Omental fat pad (tissue), 4 donors: Measurements from ENCODE around the gene VAC14. TPM values are rescaled to one million over a fixed set of nuclear protein-coding genes. Genes with fewer than 3 reads are reported as not detected.

Experiments used
- ATAC-seq: fragments of 150-250 bp; one replicate; pipeline ENCODE4 v1.9.1; 2016; ENCODE audit warnings: mild to moderate bottlenecking, moderate library complexity; ENCODE audit not compliant: low FRiP score
- DNase-seq: peaks from one replicate; pipeline ENCODE4 v3.0.0-alpha.2; 2019; ENCODE audit warnings: low spot score
- CTCF ChIP-seq, 3 donors: fragments of 450-650 bp; IDR thresholded peaks; one replicate each; pipeline ENCODE4 v1.5.1; 2016 to 2017; ENCODE audit warnings: antibody characterized with exemption in 3 of 3, mild to moderate bottlenecking in 3 of 3, moderate library complexity in 2 of 3
- total RNA-seq, 4 donors: library from RNA; depleted of rRNA; stranded (reverse); fragments of >200 nt; gene quantifications; one replicate each; pipeline ENCODE4 v1.1.0, GENCODE V29; 2016

VAC14 gene
- total RNA-seq, 4 donors from 2014 or later = 24.0 to 44.1 (median 35.0) TPM

GRCh38 chr16:70661918-70662641 lies 138.9 kb downstream of the VAC14 start:
- DNase-seq = no peak
- no peak for ATAC-seq
- no peak for TF ChIP-seq CTCF (IDR thresholded peaks at IDR 0.05)

GRCh38 chr16:70661534-70661917 lies 139.4 kb downstream of the VAC14 start:
- ATAC-seq = no peak
- no peak for DNase-seq
- TF ChIP-seq CTCF (IDR thresholded peaks at IDR 0.05) = no peak

GRCh38 chr16:70660672-70661350 lies 140.1 kb downstream of the VAC14 start:
- DNase-seq (no peak), ATAC-seq (no peak)
- TF ChIP-seq CTCF (IDR thresholded peaks at IDR 0.05) = no peak

- TF ChIP-seq CTCF (IDR thresholded peaks at IDR 0.05) = no peak
- no peak for DNase-seq
- no peak for ATAC-seq
These were observed 140.8 kb downstream of the VAC14 start for GRCh38 chr16:70659953-70660671.

- TF ChIP-seq CTCF (IDR thresholded peaks at IDR 0.05) = no peak
- no peak for DNase-seq
- ATAC-seq = no peak
These were observed 141.4 kb downstream of the VAC14 start for GRCh38 chr16:70659546-70659945.

GRCh38 chr16:70658921-70659320 lies 142.0 kb downstream of the VAC14 start:
- DNase-seq (no peak), ATAC-seq (no peak)
- no peak for TF ChIP-seq CTCF (IDR thresholded peaks at IDR 0.05)
